ENCODE data around the gene SPP2.

SPP2 gene

GRCh38 chr2:234050455-234051135 lies at the start of gene SPP2:
TSS of gene SPP2 (plus strand) at chr2:234050702. CDS start at chr2:234050787, 85 bp downstream.
- no peak for DNase-seq

GRCh38 chr2:234001380-234002160 lies 48.9 kb upstream of the SPP2 start:
- no peak for DNase-seq

GRCh38 chr2:234002281-234002680 lies 48.2 kb upstream of the SPP2 start:
- DNase-seq, result no peak

GRCh38 chr2:234003972-234004617 lies 46.4 kb upstream of the SPP2 start:
- peak; percentile 70 for DNase-seq

GRCh38 chr2:234005126-234005525 lies 45.4 kb upstream of the SPP2 start:
- no peak for DNase-seq

- no peak for DNase-seq
Observed at GRCh38 chr2:234006501-234006900, 44.0 kb upstream of the SPP2 start.

- no peak for DNase-seq
Observed at GRCh38 chr2:234014427-234014826, 36.1 kb upstream of the SPP2 start.

GRCh38 chr2:234015861-234016260 lies 34.6 kb upstream of the SPP2 start:
- DNase-seq, result no peak

GRCh38 chr2:234019896-234020295 lies 30.6 kb upstream of the SPP2 start:
- DNase-seq, result no peak

GRCh38 chr2:234020332-234020731 lies 30.2 kb upstream of the SPP2 start:
- no peak for DNase-seq

GRCh38 chr2:234022424-234022823 lies 28.1 kb upstream of the SPP2 start:
- DNase-seq, result no peak

GRCh38 chr2:234024304-234024703 lies 26.2 kb upstream of the SPP2 start:
- DNase-seq, result no peak

- no peak for DNase-seq
Observed at GRCh38 chr2:234025466-234025865, 25.0 kb upstream of the SPP2 start.

- DNase-seq, result no peak
Observed at GRCh38 chr2:234025891-234026401, 24.6 kb upstream of the SPP2 start.

- no peak for DNase-seq
Observed at GRCh38 chr2:234026693-234027254, 23.7 kb upstream of the SPP2 start.

- no peak for DNase-seq
Observed at GRCh38 chr2:234027641-234028040, 22.9 kb upstream of the SPP2 start.

- DNase-seq, result no peak
Observed at GRCh38 chr2:234029150-234029733, 21.3 kb upstream of the SPP2 start.

GRCh38 chr2:234031207-234031606 lies 19.3 kb upstream of the SPP2 start:
- no peak for DNase-seq

GRCh38 chr2:234032279-234032856 lies 18.1 kb upstream of the SPP2 start:
- no peak for DNase-seq

- no peak for DNase-seq
Observed at GRCh38 chr2:234033174-234033573, 17.3 kb upstream of the SPP2 start.

- no peak for DNase-seq
Observed at GRCh38 chr2:234033885-234034284, 16.6 kb upstream of the SPP2 start.

GRCh38 chr2:234038076-234038802 lies 12.3 kb upstream of the SPP2 start:
- no peak for DNase-seq
